Tibial artery (tissue), 4 donors: ENCODE data around the gene CSF2.
"Not testable (repeated sequence)": the region's sequence is repeated elsewhere in the genome, so short reads cannot be mapped to it uniquely, and the experiment has no call there.

Experiments
- DNase-seq, 2 donors: peaks; one replicate each; pipeline ENCODE4 v3.0.0-alpha.2; 2019
- H3K27ac ChIP-seq, 2 donors: fragments of 200-600 bp; sonication (generic) in 1 of 2; 1 replicate in 1 of 2; 2 replicates in 1 of 2; pipeline ENCODE4 v1.5.1; 2018 to 2019; ENCODE audit warnings: mild to moderate bottlenecking in 1 of 2
- H3K27me3 ChIP-seq, 2 donors: fragments of 200-600 bp; sonication (generic) in 1 of 2; one replicate each; pipeline versions ENCODE4 v1.5.1 to v1.6.0; 2016 to 2019
- H3K36me3 ChIP-seq, 3 donors: fragments of 200-600 bp; sonication (generic) in 2 of 3; one replicate each; pipeline ENCODE4 v1.5.1; 2016 to 2019; ENCODE audit warnings: mild to moderate bottlenecking in 2 of 3
- H3K4me1 ChIP-seq, 4 donors: fragments of 200-600 bp; sonication (generic) in 2 of 4; 1 replicate in 3 of 4; 2 replicates in 1 of 4; pipeline ENCODE4 v1.5.1; 2016 to 2019
- H3K4me3 ChIP-seq, 2 donors: fragments of 200-600 bp; sonication (generic) in 1 of 2; 1 replicate in 1 of 2; 2 replicates in 1 of 2; pipeline ENCODE4 v1.5.1; 2018 to 2019; ENCODE audit warnings: mild to moderate bottlenecking in 2 of 2
- H3K9me3 ChIP-seq, 3 donors: fragments of 200-600 bp; sonication (generic) in 1 of 3; one replicate each; pipeline ENCODE4 v1.5.1; 2016 to 2019
- intact Hi-C: fragments of 100-400 bp; cut with DNase I; formaldehyde crosslinking; loops from one replicate; pipeline ENCODE4 v1.15.0; 2023; ENCODE audit warnings: low total_unique reads
- TF ChIP-seq, protein P1 (sequence below), 2 experiments: fragments of 200-600 bp in 1 of 2; fragments of 450-650 bp in 1 of 2; IDR thresholded peaks; one replicate each; pipeline ENCODE4 v1.5.1; 2017 to 2019; ENCODE audit warnings: antibody characterized with exemption in 2 of 2, mild to moderate bottlenecking in 1 of 2, moderate library complexity in 1 of 2

Gene CSF2

GRCh38 chr5:132105688-132106087, 32.1 kb downstream of the CSF2 start:
- no peak overlapping the region for H3K27ac ChIP-seq
- intact Hi-C loops = no loop called here
- no peaks in the 10 kb centered on the region for H3K27me3 ChIP-seq
- no peaks in the 10 kb centered on the region for H3K9me3 ChIP-seq
- H3K4me1 ChIP-seq = peaks cover 0 to 34% (median 19%) of the 10 kb centered on the region in 4 donors
- no peaks in the 10 kb centered on the region for H3K36me3 ChIP-seq
- TF ChIP-seq, protein P1, sequence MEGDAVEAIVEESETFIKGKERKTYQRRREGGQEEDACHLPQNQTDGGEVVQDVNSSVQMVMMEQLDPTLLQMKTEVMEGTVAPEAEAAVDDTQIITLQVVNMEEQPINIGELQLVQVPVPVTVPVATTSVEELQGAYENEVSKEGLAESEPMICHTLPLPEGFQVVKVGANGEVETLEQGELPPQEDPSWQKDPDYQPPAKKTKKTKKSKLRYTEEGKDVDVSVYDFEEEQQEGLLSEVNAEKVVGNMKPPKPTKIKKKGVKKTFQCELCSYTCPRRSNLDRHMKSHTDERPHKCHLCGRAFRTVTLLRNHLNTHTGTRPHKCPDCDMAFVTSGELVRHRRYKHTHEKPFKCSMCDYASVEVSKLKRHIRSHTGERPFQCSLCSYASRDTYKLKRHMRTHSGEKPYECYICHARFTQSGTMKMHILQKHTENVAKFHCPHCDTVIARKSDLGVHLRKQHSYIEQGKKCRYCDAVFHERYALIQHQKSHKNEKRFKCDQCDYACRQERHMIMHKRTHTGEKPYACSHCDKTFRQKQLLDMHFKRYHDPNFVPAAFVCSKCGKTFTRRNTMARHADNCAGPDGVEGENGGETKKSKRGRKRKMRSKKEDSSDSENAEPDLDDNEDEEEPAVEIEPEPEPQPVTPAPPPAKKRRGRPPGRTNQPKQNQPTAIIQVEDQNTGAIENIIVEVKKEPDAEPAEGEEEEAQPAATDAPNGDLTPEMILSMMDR (IDR thresholded peaks at IDR 0.05) = no peak
- H3K4me3 ChIP-seq = no peak overlapping the region
- no peak for DNase-seq

DNA sequence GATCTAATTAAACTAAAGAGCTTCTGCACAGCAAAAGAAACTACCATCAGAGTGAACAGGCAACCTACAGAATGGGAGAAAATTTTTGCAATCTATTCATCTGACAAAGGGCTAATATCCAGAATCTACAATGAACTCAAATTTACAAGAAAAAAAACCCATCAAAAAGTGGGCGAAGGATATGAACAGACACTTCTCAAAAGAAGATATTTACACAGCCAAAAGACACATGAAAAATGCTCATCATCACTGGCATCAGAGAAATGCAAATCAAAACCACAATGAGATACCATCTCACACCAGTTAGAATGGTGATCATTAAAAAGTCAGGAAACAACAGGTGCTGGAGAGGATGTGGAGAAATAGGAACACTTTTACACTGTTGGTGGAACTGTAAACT, 34.9 kb downstream of the CSF2 start:
- H3K36me3 ChIP-seq, H3K27ac ChIP-seq, H3K9me3 ChIP-seq, H3K27me3 ChIP-seq, DNase-seq, intact Hi-C loops, H3K4me3 ChIP-seq: not testable (repeated sequence)
- peaks cover 0 to 25% (median 10%) of the 10 kb centered on the region in 4 donors for H3K4me1 ChIP-seq

DNA sequence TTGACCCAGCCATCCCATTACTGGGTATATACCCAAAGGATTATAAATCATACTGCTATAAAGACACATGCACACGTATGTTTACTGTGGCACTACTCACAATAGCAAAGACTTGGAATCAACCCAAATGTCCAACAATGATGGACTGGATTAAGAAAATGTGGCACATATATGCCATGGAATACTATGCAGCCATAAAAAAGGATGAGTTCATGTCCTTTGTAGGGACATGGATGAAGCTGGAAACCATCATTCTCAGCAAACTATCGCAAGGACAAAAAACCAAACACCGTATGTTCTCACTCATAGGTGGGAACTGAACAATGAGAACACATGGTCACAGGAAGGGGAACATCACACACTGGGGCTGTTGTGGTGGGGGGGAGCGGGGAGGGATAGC, 35.4 kb downstream of the CSF2 start:
- H3K4me1 ChIP-seq = peaks cover 0 to 20% (median 6%) of the 10 kb centered on the region in 4 donors
- H3K27ac ChIP-seq, intact Hi-C loops, H3K36me3 ChIP-seq, H3K4me3 ChIP-seq, H3K27me3 ChIP-seq, H3K9me3 ChIP-seq, DNase-seq: not testable (repeated sequence)

DNA sequence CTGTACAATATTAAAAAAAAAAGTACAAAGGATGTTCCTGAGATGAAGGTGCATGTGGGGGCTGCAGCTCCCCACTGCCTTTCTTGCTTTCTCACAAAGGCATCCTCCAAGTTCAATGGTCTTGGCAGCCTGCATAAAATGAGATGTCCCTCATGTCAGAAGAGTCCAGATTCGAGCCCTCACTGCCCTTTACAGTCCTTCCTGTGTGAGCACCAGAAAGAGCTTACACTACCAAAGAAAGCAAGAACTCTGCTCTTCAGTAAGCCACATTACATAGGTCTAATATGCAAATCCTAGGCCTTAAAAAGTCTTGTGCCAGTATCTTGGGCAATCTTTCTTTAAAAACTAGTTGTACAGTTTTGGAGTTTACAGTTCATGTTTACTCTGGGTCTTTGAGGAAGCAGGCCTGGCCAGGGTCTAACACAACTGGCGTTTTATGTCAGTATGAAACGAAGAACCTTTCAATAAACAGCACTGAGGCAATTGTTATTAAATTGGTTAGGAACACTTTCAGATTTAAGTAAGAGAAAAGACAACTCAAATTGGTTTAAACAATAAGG, 36.0 kb downstream of the CSF2 start:
- no peaks in the 10 kb centered on the region for H3K27me3 ChIP-seq
- no peak overlapping the region for H3K4me3 ChIP-seq
- no peak for DNase-seq
- no peaks in the 10 kb centered on the region for H3K36me3 ChIP-seq
- no peaks in the 10 kb centered on the region for H3K9me3 ChIP-seq
- intact Hi-C loops = no loop called here
- peaks cover 0 to 14% (median 1%) of the 10 kb centered on the region in 4 donors for H3K4me1 ChIP-seq
- TF ChIP-seq, protein P1 (IDR thresholded peaks at IDR 0.05) = no peak
- no peak overlapping the region for H3K27ac ChIP-seq

DNA sequence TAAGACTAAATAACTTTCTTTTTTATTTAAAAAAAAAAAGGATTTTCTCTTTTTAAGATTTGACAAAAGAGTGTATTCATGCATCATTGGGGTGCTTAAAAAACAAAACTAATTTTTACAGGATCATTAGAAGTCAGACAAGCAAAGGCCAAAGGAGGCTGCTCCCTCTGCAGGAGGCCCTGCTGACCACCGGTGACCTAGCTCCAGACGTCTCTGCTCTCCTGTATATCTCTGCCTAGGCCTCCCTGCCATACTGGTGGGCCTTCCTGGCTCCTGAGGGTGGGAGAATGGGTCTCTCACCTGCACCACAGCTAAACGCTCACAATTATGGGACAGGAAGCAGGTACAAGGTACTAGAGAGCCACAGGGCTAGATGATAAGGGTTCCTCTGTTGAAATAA, 36.6 kb downstream of the CSF2 start:
- Histone ChIP-seq H3K4me1 (peaks cover 0 to 8% (median 0%) of the 10 kb centered on the region in 4 donors), H3K27ac (no peak overlapping the region)
- TF ChIP-seq, protein P1 (IDR thresholded peaks at IDR 0.05) = no peak

GRCh38 chr5:132110930-132111329, 37.3 kb downstream of the CSF2 start:
- H3K9me3 ChIP-seq = no peaks in the 10 kb centered on the region
- TF ChIP-seq, protein P1 (IDR thresholded peaks at IDR 0.05) = no peak
- intact Hi-C loops = no loop called here
- H3K4me3 ChIP-seq = no peak overlapping the region
- H3K27ac ChIP-seq = no peak overlapping the region
- H3K27me3 ChIP-seq = no peaks in the 10 kb centered on the region
- H3K36me3 ChIP-seq = no peaks in the 10 kb centered on the region
- H3K4me1 ChIP-seq = peaks cover 0 to under 1% (median 0%) of the 10 kb centered on the region in 4 donors
- DNase-seq = no peak

More for the DNA sequence above, 36.6 kb downstream of the CSF2 start:
- intact Hi-C loops = no loop called here
- Histone ChIP-seq H3K27me3 (no peaks in the 10 kb centered on the region), H3K4me3 (no peak overlapping the region), H3K36me3 (no peaks in the 10 kb centered on the region), H3K9me3 (no peaks in the 10 kb centered on the region)
- no peak for DNase-seq

GRCh38 chr5:132112111-132112510, 38.5 kb downstream of the CSF2 start:
- H3K36me3 ChIP-seq = no peaks in the 10 kb centered on the region
- no peaks in the 10 kb centered on the region for H3K27me3 ChIP-seq
- intact Hi-C loops = no loop called here
- DNase-seq = no peak
- TF ChIP-seq, protein P1 (IDR thresholded peaks at IDR 0.05) = no peak
- H3K4me3 ChIP-seq = no peak overlapping the region
- no peaks in the 10 kb centered on the region for H3K4me1 ChIP-seq
- H3K9me3 ChIP-seq = no peaks in the 10 kb centered on the region
- H3K27ac ChIP-seq = no peak overlapping the region
